GM18870 (cell line): ENCODE measurements around the gene TUBB1.
"Not testable (repeated sequence)": the region's sequence is repeated elsewhere in the genome, so short reads cannot be mapped to it uniquely, and the experiment has no call there.

ENCODE experiments used
- ATAC-seq: cut with Tn5 transposase; IDR thresholded peaks from one replicate; pipeline ENCODE4 v1.9.1; 2021; ENCODE audit warnings: moderate library complexity; ENCODE audit not compliant: unreplicated experiment

The TUBB1 gene

DNA sequence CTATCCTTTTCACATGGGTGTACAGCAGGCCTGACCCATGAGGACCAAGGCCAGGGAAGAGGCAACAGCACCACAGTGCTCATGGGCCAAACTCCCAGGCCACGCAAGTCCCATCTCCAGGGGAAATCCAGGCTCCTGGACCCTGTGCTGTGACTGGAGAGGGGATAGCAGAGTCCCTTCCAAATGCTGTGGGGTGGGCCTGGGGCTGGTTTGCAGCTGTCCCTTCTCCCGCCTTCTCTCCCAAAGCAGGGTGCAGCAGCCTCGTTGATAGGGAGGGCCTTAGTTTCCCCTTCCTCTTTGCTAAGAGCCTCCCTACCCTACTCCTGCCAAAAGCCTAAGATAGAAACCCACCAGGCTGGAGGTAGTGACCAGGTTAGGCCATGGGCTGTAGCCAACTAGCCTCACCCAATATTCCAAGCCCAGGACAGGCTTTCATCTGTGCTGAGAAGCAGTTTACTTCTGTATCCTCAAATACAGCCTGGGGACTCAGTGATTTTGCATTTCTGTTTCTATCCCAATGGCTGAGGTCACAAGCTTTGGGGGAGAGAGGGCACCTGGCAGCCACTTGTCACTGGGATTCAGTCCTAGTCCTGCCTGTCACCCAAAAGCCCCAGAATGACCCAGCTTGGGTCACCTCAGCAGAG lies 13.6 kb upstream of the TUBB1 start:
- ATAC-seq, result no peak

DNA sequence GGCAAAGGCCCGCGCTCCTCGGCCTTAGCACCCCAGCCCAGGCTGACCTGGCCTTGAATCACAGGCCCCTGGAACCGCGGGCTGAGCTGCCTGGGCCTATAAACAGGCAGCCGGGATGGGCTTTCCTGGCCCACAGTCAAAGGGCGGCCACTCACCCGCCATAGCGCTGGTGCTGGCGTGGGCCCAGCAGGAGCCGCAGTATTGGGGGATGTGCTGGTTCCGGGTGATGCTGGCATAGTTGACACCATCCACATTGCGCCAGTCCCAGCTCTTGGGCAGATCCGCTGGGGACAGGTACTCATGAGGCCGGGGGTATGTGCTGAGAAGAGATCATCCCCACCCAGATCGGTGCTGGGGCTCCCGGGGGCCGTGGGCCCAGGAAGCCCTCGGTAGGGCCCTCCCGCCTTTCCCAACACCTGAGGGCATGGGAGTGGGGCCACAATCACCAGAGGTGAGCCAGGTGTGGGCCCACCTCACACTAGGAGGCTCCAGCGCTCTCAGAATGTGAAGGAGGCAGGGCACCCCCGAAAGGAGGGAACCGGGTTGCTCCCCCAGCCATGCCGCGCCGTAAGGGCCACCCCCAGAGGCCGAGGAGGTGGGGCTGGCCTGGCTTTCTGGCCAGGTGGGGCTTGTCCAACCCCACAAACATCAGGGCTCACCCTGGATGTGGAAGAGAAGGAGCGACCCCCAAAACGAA lies 12.9 kb upstream of the TUBB1 start:
- ATAC-seq, result no peak

DNA sequence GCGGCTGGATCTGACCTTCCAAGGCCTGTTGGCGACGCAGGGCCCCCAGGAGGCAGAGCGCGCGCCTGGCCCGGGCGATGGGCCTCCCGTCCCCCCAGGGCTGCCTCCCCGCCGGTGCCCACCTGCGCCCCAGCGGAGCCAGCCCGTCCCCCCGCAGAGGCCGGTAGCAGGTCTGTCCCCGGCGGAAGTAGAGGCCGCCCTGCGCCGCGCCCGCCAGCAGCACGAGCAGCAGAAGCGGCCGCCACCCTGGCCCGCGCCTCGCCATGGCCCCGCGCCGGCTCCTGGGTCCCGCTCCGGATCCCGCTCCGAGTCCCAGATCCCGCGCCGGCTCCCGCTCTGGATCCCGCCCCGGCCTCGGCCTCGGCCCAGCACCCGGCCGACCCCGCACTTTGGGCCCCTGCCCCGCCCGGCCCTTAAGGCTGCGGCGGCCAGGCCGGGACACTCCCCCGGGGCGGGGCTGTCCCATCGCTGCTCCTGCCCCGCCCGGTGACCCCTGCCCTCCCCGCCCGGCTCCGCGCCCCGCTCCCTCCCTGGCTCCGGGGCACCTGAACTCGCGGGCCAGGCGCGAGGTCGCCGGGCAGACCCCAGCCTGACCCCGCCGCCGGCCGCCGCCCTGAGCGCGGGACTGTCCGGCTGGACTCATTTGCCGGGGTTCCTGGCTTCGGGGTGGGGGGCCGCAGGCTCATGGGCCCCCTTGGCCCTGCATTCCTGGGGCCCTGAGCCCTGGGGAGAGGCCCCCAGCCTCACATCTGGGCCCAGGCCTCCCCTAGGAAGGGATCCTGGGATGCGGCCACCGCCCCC lies 12.2 kb upstream of the TUBB1 start, which contains the start of gene CTSZ:
Gene CTSZ (minus strand): TSS at position 391 of the 801 bp plus-strand sequence. CDS start 126 bp downstream, at position 265.
- no peak for ATAC-seq

DNA sequence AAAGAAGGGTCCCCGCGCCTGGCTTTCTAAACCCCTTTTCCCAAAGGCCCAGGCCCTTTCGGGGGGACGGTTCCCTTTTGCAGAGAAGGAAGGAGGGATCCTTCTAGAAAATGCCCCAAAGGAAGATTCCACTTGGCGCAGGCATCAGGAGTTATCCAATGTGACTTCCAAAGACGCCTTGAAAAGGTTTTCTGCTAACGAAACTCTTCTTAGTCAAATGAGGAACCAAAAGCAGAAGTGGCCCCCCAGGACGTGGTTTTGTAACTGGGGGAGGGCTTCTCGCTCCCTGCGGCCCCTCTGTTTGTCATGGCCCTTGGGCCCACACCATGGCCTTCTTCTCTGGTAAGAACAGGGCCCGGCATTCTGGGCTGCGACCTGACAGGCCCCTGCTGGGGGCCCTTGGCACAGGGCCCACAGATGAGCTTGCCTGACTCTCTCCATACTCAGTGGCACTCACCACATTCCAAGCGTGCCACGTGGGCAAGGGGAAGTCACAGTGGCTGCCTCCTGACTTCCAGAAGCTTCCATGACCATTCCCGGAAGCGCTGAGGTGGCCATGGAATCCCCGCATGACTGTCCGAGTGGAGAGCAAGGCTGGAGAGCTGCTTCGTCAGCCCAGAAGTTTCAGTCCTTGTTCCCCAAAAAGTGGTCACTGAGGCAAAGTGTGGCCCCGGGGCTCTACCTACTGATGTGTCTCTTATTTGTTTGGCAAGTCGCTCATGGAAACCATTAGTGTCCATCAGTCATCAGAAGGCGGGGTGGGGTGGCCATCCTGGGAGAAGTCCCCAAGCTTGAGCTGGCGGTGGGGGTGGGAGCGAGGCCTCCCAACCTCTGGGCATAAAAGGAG lies 11.3 kb upstream of the TUBB1 start:
- ATAC-seq, result peak; percentile 28

DNA sequence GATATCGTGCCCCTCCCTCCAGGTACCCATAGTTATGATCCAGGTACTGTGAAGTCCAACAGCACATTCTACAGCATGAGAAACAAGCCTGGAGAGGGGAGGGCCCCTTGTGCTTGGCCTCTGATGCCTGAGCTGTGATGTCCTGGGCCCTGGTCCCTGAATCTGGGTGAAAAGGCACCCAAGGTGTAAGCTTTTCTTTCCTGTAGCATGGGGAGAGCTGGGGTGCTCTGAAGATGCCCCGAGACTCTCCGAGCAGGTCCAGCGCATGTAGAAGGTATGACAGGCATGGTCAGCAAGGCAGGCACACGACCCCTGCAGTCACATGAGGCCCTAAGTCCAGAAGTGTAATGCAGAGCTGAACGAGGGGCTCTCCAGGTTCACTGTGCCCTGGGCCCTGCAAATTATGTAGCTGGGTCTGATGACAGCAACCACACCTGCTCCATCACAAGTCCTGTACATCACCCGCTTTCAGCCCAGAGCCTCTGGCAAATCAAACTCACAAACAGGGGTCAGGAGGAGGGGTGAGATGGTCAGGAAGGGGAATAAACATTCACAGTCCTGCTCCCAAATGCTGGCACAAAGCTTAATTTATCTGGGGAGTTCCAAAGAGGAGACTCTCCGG lies 10.4 kb upstream of the TUBB1 start:
- no peak for ATAC-seq

DNA sequence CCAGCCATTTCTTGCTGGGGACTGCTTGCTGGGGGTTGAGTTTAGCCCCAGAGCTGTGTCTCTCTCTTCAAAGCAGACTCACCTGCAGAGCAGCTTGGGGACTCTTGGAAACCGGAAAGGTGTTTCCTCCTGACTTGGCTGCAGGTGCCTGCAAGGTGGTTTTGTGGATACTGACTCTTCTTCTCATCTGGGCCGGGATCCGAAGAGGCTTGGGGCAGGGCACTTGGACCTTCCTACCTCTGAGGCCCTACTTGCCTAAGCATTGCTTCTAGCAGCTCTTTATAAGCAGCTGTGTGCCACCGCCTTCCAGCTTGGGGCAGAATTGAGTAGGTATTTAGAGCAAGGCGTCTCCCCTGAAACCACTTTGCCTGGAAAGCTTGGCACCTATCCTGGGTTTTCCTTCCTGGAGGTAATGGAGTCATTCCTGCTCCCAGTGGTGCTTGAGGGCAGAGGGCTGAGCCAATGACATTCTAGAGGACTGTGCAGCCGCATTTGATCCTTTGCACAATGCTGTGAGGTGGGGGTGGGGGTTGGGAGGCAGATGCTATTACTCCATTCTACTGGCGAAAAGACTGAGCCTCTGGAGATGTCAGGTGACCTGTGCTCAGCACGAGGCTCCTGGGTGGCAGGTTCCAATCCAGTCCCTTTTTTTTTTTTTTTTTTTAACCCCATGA lies 8.8 kb upstream of the TUBB1 start:
- no peak for ATAC-seq

DNA sequence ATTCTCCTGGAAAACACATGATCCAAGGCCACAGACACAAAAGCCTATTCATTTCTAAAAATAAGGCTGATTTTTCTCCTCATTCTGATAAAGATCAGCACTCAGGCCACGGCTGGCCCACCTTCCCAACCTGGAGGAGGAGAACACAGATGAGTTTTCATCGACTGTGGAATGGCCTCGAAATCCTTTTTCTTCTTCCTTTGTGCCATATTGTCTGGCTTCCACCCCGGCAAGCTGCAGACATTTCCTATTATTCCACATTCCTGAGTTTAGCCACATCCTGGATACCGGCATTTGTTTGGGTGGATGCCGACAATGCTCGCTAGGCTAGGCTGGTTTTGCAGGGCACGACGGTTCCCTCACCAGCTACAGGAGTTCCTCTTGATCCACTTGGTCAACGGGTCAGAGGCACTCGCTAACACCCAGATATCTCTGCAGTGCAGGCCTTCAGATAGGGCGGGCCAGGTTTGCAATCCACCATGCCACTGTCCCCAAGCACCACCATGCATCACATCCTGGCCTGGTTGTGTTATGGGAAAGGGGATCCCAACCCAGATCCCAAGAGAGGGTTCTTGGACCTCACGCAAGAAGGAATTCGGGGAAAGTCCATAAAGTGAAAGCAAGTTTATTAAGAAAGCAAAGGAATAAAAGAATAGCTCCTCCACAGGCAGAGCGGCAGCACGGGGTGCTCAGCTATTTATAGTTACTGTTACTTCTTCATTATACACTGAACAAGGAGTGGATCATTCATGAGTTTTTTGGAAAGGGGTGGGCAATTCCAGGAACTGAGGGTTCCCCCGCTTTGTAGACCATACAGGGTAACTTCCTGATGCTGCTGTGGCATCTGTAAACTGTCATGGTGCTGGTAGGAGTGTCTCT lies 8.0 kb upstream of the TUBB1 start:
- ATAC-seq, result no peak

DNA sequence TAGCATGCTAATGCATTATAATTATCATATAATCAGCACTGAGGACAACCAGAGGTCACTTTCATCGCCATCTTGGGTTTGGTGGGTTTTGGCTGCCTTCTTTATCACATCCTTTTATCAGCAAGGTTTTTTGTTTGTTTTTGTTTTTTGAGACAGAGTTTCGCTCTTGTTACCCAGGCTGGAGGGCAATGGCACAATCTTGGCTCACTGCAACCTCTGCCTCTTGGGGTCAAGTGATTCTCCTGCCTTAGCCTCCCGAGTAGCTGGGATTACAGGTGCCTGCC lies 7.4 kb upstream of the TUBB1 start:
- ATAC-seq, result not testable (repeated sequence)

DNA sequence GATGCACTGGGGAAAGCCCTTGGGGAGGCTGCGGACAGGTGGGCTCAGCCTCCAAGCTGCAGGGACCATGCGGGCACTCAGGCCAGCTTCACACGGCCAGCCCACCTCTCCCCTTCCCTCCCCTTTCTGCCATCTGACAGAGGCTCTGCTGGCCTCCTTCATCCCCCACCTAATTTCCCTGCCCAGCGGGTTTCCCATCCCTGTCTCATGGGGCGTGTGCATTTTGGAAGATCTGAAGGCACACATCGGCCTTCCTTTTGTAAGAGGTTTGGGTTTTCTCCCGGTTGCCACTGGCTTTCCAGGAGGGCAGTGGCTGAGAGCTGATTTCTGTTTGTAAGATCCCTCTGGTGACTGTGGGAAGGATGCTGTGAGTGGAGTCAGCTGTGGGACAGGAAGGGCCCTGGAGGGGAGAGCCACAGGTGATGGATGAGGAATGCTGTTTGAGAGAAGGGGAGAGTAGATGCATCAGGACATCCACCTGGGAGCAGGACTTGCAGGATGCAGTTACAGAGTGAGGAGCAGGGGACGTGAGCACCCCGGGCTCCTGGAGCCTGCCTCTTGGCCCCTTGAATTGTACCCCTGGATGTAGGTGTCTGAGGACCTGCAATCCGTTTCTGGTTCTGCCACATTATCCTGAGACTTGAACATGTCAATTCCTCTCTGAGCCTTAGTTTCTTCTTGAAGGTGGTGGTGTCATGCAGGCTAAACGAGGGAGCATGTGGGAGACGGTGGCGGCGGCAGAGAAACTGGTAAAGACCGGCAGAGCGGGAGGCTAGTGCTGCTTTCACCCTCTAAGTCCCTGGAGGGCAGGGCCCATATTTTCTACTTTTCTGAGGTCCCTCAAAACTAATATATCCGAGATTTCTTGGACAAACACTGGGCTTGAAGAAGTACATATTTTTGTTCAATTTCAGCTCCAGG lies 5.9 kb upstream of the TUBB1 start:
- no peak for ATAC-seq

DNA sequence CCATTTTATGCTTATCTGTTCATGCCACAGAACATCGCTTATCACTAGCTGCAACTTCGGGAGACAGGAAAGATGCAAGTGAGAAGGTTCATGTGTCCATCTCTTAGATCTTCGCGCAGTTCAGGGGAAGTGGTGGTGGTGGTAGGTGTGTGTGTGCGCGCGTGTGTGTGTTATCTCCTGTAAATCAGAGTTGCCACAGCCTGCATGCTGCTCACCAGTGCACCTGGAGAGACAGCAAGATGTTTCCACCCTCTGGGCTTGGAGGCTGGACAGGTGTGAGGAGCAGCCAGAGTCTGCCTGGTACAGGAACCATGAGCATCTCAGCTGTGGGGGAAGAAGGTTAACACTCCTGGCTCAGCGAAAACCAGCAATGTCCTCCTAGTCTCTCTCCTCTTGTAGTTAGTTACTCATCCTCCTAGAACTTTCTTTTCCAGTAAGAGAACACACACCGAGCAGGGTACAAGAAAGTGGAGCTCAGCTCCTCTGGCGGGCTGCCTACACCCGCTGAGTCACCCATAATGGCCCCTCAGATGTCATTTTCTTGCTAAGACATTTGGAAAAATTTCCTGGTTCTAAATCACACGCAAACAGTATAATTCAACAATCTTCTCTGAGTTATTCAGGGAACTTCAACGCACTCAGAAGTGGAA lies 5.1 kb upstream of the TUBB1 start:
- ATAC-seq, result no peak

DNA sequence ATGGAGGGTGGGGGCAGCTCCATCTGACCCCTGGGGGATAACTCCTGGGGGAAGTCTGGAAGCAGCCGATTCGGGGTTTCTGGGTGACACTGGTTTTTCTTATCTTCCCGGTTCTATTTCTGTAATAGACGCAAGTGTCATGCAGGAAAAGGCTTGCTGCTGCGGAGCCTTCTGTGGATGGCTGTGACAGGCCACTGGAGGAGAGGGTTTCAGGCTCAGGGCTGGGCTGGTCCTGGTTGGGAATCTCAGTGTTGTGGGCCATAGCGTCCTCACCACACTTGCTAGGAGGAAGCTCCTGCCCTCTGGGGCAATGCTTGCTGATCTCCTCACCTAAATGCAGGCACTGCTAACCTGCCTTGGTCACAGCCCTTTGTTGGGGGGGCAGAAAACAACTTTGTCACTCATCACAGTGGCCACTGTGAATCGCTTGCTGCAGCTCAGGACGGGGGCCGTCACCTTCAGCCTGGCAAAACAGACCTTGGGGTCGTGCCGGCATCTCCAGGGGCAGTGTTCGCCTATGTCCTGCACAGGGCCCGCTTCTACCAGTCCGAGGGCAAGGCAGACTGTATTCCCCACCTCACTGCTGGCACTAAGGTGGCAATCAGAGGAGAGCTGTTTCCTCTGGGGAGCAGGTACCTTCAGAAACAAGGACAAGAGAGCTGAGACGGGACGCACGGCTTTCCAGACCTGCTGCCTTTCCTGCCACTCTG lies 4.4 kb upstream of the TUBB1 start:
- ATAC-seq, result no peak

DNA sequence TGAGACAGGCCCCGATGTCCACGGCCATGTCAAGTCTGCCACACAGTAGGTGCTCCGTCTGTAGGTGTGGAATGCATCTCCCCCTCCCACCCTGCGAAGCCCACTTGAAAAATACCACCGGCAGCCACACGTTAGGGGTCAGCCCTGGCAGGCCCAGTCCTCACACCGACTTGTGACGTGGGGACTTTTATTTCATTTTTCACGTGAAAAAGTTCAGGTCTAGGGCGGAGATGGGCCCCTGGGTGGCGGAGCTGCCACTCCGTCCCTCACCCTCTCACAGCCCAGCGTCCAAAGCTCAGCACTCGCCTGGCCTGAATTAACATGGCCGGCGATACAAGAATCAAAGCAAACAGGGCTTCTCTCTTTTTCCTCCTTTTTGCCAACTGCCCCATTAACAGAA lies 3.8 kb upstream of the TUBB1 start:
- ATAC-seq, result no peak

DNA sequence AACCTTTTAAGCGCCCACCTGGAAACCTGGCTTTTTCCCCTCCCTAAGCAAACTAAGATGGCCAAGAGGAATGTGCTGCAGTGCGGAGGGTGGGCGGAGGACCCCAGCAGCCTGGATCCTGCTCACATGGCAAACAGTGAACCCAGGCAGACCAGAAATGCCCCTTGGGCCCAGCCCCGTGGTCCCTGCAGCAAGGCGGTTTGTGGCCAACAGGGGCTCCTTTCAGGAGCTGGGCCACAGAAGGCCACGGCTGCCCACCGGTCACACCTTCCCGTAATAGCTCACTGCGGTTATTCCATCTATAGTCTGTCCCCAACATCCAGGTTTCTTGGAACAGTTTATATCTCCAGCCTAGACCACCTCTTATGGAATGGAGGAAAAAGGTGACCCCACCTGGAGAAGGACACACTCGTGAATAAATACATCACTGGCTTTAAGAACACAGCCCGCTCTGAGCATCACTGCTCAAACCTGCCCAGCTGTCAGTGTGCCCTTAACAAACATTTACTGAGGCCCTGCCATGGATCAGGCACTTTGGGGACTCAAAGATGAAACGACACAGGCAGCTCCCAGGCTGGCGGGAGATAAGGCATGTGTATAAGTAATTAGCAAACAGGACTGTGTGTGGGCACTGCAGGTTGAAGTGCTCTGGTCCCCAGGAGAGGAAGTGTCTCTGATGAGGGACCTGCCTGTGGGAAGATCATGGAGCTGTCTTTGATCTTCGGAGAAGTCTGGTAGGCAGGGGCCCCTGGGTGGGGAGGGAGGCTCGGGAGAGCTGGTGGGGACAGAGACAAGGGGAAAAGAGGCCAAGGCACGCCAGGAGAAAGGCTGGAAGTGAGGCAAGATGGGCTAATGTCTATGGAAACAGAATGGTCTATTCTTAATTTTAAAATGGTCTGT lies 3.2 kb upstream of the TUBB1 start:
- ATAC-seq, result no peak

DNA sequence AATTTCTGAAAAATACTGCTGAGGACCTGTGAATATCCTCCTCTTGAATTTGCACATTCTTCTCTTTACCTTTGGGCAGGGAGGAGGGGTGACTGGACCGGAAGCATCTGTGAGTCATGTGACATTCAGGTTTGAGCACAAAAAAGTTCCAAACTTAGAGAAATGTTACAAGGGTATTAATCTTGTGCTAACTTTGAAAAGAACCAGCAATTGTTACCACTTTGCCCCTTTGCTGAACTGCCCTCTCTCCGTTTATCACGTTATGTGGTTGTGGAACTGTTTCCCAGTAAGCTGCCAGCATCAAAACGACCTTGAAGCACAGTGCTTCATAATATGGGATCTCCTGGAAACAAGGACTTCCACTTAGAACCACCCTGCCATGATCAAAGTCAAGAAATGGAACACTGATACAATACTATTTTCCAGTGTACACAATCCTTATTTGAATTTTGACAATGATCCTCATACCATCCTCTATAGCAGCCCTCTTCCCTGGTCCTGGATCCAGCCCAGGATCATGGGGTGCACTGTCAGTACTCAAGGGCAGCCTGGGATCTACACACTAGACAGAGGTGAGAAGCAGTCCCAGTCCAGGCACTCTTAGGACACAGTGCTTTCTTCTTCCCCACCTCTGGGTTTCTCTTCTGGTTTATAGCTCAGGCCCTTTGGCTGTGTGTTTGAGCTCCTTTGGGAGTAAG lies 2.3 kb upstream of the TUBB1 start:
- ATAC-seq, result no peak

DNA sequence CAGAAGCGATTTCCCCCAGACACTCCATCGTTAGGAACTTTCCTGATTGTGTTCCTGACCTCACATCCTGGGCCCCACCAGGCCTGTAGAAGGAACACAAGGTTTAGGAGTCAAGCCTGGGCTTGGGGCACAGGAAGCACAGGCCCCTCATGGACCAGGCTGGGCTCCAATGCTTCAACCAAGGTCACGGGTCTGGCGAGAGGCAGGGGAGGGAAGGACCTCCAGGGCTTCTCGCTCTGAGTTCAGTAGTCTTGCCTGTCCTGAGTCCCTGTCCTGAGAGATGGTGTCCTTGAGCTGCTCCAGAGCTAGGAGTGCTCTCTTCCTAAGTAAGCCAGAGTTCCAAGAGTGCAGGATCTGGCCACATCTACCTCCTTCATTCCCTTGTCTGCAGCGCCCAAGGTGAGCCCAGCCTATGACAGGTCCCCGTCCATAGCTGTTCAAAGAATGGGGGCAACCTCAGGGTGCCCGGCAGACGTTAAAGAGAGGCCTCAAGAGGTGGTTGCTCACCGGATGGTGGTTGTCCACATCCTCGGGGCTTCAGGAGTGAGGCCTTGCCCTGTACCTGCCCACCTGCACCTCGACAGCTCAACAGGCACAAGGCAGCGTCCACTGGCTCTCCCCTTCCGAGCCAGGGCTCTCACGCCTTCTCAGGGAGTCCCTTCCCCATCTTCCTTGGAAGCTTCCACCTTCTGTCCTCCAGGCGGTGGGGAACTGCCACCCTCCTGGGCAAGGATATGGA lies 1.6 kb upstream of the TUBB1 start:
- no peak for ATAC-seq
